ENCODE measurements around the gene IGSF23. TPM values are rescaled to one million over a fixed set of nuclear protein-coding genes. Genes with fewer than 3 reads are reported as not detected.

IGSF23 gene
- total RNA-seq, 1 experiment from 2014 or later: not detected

DNA sequence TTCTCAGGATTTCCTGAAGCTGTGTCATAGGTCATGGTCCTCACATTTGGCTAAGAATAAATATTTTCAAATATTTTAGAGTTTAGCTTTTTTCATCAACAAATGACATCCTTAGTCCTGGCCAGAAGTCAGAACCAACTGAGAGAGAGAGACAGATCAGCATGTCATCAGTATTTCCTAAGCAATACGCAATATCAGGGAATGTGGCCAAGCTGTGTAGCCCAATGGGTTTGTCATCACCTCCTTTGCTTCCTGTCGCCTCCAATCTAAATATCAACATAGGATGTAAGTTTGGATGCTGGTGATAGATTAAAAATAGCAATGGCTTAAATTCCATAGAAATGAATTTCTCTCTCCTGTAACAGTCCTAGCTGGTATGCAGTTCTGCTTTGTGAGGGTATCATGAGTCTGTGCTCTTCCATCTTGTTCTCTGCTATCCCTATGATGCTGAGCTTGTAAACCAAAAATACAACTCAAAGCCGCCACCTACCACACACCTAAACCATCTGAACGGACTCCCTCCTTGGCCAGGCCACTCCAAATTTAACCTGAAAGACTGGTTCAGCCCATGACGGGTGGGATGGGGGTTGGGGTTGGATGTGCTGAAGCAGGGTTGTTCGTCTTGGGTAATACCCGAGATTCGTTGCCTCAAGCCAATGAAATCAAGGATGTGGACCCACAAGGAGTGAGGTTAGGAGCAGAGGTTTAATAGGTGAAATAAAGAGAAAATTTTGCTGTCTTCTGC lies 10.0 kb upstream of the IGSF23 start:
- no TSS peak for BruUV-seq (replicated peaks)
- no peak overlapping the region for H3K4me3 ChIP-seq
- no peak for DNase-seq
- no peaks in the 10 kb centered on the region for H4K20me1 ChIP-seq (ENCODE audit: insufficient read depth)
- CTCF ChIA-PET: interaction anchor here (0.7 kb wide), 1 partner anchor 41 kb away, joined by 4 read pairs; no protein-coding TSS in a partner anchor
- H3K9me2 ChIP-seq (ENCODE audit: insufficient read depth): no peaks in the 10 kb centered on the region
- POLR2A ChIA-PET (ENCODE audit: unreplicated experiment): interaction anchor here (0.5 kb wide), 1 partner anchor 10 kb away, joined by 3 read pairs; no protein-coding TSS in a partner anchor
- peaks cover 39% of the 10 kb centered on the region for H3K4me1 ChIP-seq (replicated peaks; ENCODE audit: insufficient read depth)
- no peak for TF ChIP-seq EZH2 (IDR thresholded peaks at IDR 0.05; ENCODE audit: low read depth)
- TF ChIP-seq, protein P1, sequence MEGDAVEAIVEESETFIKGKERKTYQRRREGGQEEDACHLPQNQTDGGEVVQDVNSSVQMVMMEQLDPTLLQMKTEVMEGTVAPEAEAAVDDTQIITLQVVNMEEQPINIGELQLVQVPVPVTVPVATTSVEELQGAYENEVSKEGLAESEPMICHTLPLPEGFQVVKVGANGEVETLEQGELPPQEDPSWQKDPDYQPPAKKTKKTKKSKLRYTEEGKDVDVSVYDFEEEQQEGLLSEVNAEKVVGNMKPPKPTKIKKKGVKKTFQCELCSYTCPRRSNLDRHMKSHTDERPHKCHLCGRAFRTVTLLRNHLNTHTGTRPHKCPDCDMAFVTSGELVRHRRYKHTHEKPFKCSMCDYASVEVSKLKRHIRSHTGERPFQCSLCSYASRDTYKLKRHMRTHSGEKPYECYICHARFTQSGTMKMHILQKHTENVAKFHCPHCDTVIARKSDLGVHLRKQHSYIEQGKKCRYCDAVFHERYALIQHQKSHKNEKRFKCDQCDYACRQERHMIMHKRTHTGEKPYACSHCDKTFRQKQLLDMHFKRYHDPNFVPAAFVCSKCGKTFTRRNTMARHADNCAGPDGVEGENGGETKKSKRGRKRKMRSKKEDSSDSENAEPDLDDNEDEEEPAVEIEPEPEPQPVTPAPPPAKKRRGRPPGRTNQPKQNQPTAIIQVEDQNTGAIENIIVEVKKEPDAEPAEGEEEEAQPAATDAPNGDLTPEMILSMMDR (conservative IDR thresholded peaks at IDR 0.05): no peak
- peaks cover 29% of the 10 kb centered on the region; the same call in 1 of the 2 replicates for H3F3A ChIP-seq (ENCODE audit: insufficient read depth, low read depth)
- H3K27ac ChIP-seq: no peak overlapping the region
- no peak overlapping the region for H3K4me2 ChIP-seq
- H3K79me2 ChIP-seq (ENCODE audit: low read depth): no peaks in the 10 kb centered on the region
- H3K36me3 ChIP-seq (ENCODE audit: low read depth): no peaks in the 10 kb centered on the region
- no peaks in the 10 kb centered on the region; the same call in 1 of the 2 replicates for H3K9me3 ChIP-seq (ENCODE audit: insufficient read depth, low read depth)
- intact Hi-C loops (cut with micrococcal nuclease; ENCODE audit: unreplicated experiment): loop anchor here (2.0 kb wide), 1 partner anchor 23 kb away; no protein-coding TSS in a partner anchor
- no peaks in the 10 kb centered on the region for H3K27me3 ChIP-seq (ENCODE audit: insufficient read depth, low read depth)
- H2AFZ ChIP-seq: no peak overlapping the region

DNA sequence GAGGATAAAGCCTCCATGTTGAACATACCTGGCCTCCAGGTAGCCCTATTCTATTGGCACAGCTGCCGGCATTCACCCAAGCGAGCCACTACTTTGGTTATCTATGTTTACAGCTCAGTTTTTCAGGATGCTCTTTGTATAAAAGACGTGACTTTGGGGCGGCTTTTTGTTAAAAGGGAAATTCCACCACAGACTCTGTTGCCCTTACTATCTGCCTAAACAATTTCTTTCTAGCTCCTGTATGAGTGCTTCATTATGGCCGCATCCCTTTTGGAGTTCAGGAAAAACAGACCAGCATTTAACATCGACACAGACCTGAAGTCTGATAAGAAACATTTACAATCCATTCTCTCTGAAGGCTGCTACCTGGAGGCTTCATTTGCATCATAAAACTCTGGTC lies 9.1 kb upstream of the IGSF23 start:
- Histone ChIP-seq H2AFZ (no peak overlapping the region), H3K27ac (no peak overlapping the region), H3F3A (ENCODE audit: insufficient read depth, low read depth) (peaks cover 29% of the 10 kb centered on the region; the same call in 1 of the 2 replicates), H3K4me2 (no peak overlapping the region), H3K27me3 (ENCODE audit: insufficient read depth, low read depth) (no peaks in the 10 kb centered on the region), H3K9me3 (ENCODE audit: insufficient read depth, low read depth) (no peaks in the 10 kb centered on the region; the same call in 1 of the 2 replicates), H3K4me3 (no peak overlapping the region), H3K9me2 (ENCODE audit: insufficient read depth) (no peaks in the 10 kb centered on the region), H3K4me1 (replicated peaks; ENCODE audit: insufficient read depth) (peaks cover 39% of the 10 kb centered on the region), H3K36me3 (ENCODE audit: low read depth) (no peaks in the 10 kb centered on the region), H3K79me2 (ENCODE audit: low read depth) (no peaks in the 10 kb centered on the region), H4K20me1 (ENCODE audit: insufficient read depth) (no peaks in the 10 kb centered on the region)
- ChIA-PET CTCF (no interaction called here), POLR2A (ENCODE audit: unreplicated experiment) (interaction anchor here (0.5 to 0.7 kb wide), 2 partner anchors 11 to 247 kb away, joined by 3 read pairs; no protein-coding TSS in a partner anchor)
- BruUV-seq (replicated peaks): no TSS peak
- intact Hi-C loops (cut with micrococcal nuclease; ENCODE audit: unreplicated experiment): no loop called here
- no peak for TF ChIP-seq EZH2 (IDR thresholded peaks at IDR 0.05; ENCODE audit: low read depth)
- TF ChIP-seq, protein P1 (conservative IDR thresholded peaks at IDR 0.05): no peak
- DNase-seq: no peak

DNA sequence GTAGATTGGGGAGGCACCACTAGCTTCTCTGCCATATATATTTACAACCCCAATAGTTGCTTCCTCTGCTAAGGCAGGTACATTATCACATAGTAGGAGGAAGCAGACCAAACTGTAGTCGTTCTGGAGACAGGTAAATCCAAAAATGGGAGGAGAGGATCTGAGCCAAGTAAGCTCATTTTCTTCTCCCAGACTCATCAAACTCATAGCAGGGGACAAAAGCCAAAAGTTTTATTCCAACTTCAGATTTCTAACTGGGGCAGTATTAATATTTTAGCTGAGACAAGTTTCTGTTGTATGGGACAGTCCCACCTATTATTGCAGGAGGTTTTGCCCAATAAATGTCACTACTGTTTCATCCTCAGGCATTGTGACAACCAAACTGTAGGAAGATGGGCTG lies 7.8 kb upstream of the IGSF23 start:
- Histone ChIP-seq H3K79me2 (ENCODE audit: low read depth) (no peaks in the 10 kb centered on the region), H3K4me3 (no peak overlapping the region), H3K27me3 (ENCODE audit: insufficient read depth, low read depth) (no peaks in the 10 kb centered on the region), H3K9me2 (ENCODE audit: insufficient read depth) (no peaks in the 10 kb centered on the region), H2AFZ (no peak overlapping the region), H3K4me2 (no peak overlapping the region), H3K4me1 (replicated peaks; ENCODE audit: insufficient read depth) (peaks cover 39% of the 10 kb centered on the region), H3K27ac (no peak overlapping the region), H4K20me1 (ENCODE audit: insufficient read depth) (no peaks in the 10 kb centered on the region), H3F3A (ENCODE audit: insufficient read depth, low read depth) (peaks cover 32% of the 10 kb centered on the region; the same call in 1 of the 2 replicates), H3K36me3 (ENCODE audit: low read depth) (no peaks in the 10 kb centered on the region), H3K9me3 (ENCODE audit: insufficient read depth, low read depth) (no peaks in the 10 kb centered on the region)
- POLR2A ChIA-PET (ENCODE audit: unreplicated experiment): no interaction called here
- no TSS peak for BruUV-seq (replicated peaks)
- intact Hi-C loops (cut with micrococcal nuclease; ENCODE audit: unreplicated experiment): no loop called here
- TF ChIP-seq, protein P1 (conservative IDR thresholded peaks at IDR 0.05): no peak
- no peak for TF ChIP-seq EZH2 (IDR thresholded peaks at IDR 0.05; ENCODE audit: low read depth)
- no peak for DNase-seq
- CTCF ChIA-PET: no interaction called here
